GM08714 (cell line): Measurements from ENCODE around the gene CHN2.

Experiments used
- H3K4me3 ChIP-seq: fragments of 200-500 bp; sonication (Bioruptor generic); 2 replicates; pipeline ENCODE4 v1.5.1; 2014; ENCODE audit warnings: mild to moderate bottlenecking, low read length, inconsistent platforms
- ZNF274 ChIP-seq: IDR thresholded peaks from 2 replicates; pipeline ENCODE4 v1.6.1; 2012; ENCODE audit warnings: mild to moderate bottlenecking, low read depth, low read length

Gene CHN2

GRCh38 chr7:29230871-29231345 lies 36.3 kb downstream of the CHN2 start:
- no peak overlapping the region for H3K4me3 ChIP-seq
- no peak for TF ChIP-seq ZNF274

DNA sequence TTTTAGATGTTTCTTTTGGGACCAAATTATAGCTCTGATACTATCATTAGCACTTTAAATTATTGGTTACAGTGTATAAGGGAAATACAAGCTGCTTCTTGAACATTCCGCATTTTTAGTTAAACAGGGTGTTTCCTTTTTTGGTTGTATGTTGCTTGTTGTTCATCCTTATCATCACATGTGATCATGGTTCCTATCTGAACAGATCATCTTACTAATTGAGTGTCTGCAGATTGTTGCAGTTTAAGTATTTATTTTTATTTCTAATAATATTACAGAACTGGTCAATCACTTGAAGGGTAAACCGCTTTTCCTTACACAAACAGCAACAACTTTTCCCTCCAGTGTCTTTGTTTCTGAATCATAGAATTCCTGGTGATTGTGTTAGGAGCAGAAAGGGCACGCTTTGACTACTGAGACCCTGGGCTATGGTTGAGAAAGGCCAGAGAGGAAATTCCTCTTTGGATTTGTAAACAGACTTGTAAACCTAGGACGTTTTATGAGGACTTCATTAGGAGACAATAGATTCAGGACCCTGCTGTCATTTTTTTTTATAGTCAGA lies 37.2 kb downstream of the CHN2 start:
- no peak overlapping the region for H3K4me3 ChIP-seq
- TF ChIP-seq ZNF274: no peak

DNA sequence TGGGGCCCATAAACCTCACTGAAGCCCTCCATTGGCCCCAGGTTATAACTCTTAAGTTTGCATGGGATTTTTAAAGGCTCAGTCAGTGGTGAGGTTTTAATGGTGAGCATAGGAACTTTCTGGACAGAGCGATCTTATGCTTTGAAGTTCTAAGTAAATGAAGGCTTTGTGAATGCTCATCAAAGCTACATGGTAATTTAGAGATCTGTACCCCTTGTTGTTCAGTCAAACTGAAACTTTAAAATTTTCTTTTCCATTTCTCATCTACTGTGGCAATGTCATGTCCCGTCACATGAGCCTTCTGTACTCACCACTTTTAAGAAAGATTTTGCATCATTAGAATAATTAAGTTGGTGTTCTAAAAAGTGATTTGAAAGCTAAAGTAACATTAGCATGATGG lies 39.9 kb downstream of the CHN2 start:
- no peak for TF ChIP-seq ZNF274
- H3K4me3 ChIP-seq: no peak overlapping the region

DNA sequence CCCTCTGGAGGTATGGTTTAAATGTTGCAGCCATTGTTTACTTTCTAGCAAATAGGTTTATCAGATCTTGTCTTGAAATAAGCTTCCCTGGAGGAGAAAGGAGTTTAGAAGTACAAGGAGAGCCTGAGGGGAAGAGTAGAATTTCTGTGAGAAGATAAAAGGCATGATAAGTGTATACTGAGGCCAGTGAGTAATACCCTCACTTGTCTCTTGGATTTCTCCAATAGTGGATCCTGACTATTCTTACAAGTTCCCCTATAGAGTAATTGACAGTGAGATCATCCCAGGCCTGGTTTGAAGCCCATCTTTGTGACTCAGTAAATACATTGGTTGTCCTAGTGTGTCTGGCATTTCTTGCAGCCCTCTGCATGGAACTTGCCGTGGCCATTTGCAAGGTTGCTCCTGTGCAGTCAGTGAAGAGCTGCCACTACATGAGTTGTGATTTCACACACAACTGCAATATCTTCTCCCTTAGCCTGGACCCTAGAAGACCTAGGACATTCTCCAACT lies 41.6 kb downstream of the CHN2 start:
- no peak for TF ChIP-seq ZNF274
- H3K4me3 ChIP-seq: no peak overlapping the region

DNA sequence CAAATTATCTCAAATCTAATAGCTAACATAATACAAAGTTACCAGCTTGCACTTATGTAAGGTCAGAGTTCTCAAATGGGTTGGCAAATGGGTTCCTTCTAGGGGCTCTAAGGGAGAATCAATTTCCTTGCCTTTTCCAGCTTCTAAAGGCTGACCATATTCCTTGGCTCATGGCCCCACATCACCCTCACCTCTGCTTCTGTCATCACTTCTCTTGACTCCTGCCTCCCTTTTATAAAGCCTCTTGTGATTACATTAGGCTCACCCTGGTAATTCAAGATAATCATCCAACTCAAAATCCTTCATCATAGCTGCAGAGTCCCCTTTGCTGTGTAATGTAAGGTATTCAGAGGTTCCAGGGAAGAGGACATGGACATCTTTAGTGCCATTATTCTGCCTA lies 42.1 kb downstream of the CHN2 start:
- no peak overlapping the region for H3K4me3 ChIP-seq
- no peak for TF ChIP-seq ZNF274

- no peak overlapping the region for H3K4me3 ChIP-seq
- no peak for TF ChIP-seq ZNF274
Observed at GRCh38 chr7:29237489-29237888, 42.9 kb downstream of the CHN2 start.

GRCh38 chr7:29239638-29240037 lies 45.1 kb downstream of the CHN2 start:
- H3K4me3 ChIP-seq: no peak overlapping the region
- TF ChIP-seq ZNF274: no peak

DNA sequence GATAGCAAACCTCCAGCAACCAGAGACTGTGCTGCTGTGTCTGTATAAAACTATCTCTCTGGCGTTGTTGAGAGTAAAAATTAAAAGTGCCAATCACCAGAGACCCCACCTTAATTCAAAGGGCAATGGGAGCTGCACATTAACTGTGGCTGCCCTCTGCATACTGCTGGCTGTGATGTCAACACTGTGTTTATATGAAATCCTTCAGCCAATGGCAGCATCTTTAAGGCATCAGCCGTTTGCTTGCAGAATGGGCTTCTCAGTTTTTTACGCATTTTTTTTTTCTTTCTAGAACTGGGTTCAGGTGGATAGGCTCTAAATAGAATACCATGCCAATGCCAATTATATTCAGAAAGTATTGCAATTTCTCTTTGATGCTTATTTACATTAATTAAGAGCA lies 47.7 kb downstream of the CHN2 start:
- no peak for TF ChIP-seq ZNF274
- H3K4me3 ChIP-seq: no peak overlapping the region

- TF ChIP-seq ZNF274: no peak
- H3K4me3 ChIP-seq: no peak overlapping the region
Observed at GRCh38 chr7:29243910-29244655, 49.5 kb downstream of the CHN2 start.

DNA sequence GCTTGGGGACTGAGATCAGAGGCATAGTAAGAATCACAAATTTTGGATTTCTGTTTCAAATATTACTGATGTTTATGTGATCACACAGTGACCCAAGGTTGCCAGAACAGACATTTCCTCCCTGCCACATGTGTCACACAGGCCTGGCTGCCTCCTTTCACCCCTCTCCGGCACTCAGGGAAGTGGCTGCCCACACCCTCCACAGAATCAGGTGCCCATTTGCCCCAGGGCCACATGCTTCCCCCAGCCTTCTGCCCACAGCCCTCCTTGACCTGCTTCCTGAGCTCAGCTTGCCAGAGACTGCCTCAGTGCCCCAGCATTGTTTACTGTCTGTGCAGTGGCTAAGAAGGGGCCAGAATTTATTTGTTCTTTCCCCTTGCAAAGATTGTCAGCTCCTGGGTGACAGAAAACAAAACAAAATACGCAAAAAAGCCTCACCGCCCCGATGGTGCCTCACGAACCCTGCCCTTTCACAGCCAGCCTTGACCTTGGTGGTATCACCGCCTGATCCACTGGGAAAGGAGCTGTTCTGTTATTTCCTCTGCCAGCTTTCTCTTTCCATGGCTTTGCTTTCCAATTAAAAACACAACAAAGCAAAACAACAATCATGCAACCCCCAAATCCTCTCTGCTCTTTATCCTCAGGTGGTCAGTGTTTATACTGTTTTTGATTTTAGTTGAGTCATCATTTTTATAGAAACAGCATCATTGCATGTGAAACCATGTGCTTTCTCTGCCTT lies 52.8 kb downstream of the CHN2 start:
- no peak for TF ChIP-seq ZNF274
- no peak overlapping the region for H3K4me3 ChIP-seq

GRCh38 chr7:29247963-29248236 lies 53.3 kb downstream of the CHN2 start:
- no peak overlapping the region for H3K4me3 ChIP-seq
- no peak for TF ChIP-seq ZNF274

DNA sequence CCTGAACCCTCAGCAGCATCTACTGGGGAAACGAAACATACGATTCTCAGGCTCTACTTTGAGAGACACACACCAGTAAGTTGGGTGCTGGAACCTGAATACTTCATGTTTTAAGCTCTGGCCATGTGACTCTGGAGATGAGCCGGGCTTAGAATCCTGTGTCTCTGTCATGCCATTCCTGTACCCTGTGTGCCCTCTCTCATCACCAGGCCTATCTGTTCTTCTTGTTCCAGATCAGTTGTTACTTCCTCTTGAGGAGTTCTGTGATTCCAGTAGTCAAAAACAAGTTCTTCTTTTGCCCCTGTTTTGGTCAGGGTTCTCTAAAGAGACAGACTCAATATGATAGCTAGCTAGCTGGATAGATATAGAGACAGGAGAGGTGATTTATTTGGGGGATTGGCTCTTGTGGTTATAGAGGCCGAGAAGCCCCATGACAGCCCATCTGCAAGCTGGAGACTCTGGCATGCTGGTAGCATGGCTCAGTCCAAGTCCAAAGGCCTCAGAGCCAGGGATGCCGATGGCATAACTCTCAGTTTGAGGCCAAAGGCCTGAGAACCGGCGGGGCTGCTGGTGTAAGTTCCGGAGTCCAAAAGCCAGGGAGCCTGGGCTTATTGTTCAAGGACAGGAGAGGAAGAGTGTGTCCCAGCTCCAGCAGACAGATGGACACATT lies 54.3 kb downstream of the CHN2 start:
- no peak for TF ChIP-seq ZNF274
- no peak overlapping the region for H3K4me3 ChIP-seq

GRCh38 chr7:29249383-29249750 lies 54.8 kb downstream of the CHN2 start:
- no peak for TF ChIP-seq ZNF274
- H3K4me3 ChIP-seq: no peak overlapping the region

DNA sequence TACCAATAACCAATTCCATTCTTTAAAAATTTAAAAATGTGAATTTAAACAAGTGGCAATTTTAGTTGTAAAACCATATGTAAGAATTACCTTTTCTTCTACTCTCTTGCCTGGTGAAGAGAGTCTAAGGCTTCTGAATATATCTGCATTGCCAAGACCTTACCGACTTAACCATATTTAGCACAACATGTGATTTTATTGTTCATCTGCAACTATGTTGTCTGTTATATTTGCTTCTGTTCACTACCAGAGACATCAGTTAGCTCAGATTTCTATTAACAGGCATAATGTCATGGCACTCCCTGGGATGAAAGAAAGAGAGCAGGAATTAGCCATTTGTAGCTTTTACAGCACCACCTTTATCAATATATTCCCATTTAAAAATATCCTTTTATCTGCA lies 55.3 kb downstream of the CHN2 start:
- no peak overlapping the region for H3K4me3 ChIP-seq
- no peak for TF ChIP-seq ZNF274
